ENCODE measurements around the gene THY1.

- TF ChIP-seq CTCF (IDR thresholded peaks at IDR 0.05) (no peak), POLR2A (IDR thresholded peaks at IDR 0.05) (no peak)
Observed at GRCh38 chr11:119446434-119446833, 23.5 kb upstream of the THY1 start.

Data from thyroid gland (tissue), 4 donors.